Activated T-cell treated with anti-CD3 and anti-CD28 coated beads, Interleukin-2, amount 50 U/mL, for 24 hours (primary cell): ENCODE results near the gene ARAF.
A peak's percentile ranks its signal among the peaks of the same experiment; 100 is the strongest.
"Not testable (repeated sequence)": the region's sequence is repeated elsewhere in the genome, so short reads cannot be mapped to it uniquely, and the experiment has no call there.

Source experiments
- DNase-seq: peaks from one replicate; pipeline ENCODE4 v3.0.0-alpha.2; 2020
- H3K27ac Mint-ChIP-seq: 2 replicates; pipeline ENCODE4 v1.8.0; 2020; ENCODE audit warnings: mild to moderate bottlenecking, mixed read lengths
- H3K27me3 Mint-ChIP-seq: 2 replicates; pipeline ENCODE4 v1.8.0; 2020; ENCODE audit warnings: mixed read lengths
- H3K36me3 Mint-ChIP-seq: 2 replicates; pipeline ENCODE4 v1.8.0; 2020; ENCODE audit warnings: low read depth, mixed read lengths
- H3K4me1 Mint-ChIP-seq: 2 replicates; pipeline ENCODE4 v1.8.0; 2020; ENCODE audit warnings: low read depth, mixed read lengths
- H3K4me3 Mint-ChIP-seq: 2 replicates; pipeline ENCODE4 v1.8.0; 2020; ENCODE audit warnings: mild to moderate bottlenecking, moderate library complexity, mixed read lengths
- H3K9me3 Mint-ChIP-seq: 2 replicates; pipeline ENCODE4 v1.8.0; 2020; ENCODE audit warnings: mixed read lengths

Gene ARAF

DNA sequence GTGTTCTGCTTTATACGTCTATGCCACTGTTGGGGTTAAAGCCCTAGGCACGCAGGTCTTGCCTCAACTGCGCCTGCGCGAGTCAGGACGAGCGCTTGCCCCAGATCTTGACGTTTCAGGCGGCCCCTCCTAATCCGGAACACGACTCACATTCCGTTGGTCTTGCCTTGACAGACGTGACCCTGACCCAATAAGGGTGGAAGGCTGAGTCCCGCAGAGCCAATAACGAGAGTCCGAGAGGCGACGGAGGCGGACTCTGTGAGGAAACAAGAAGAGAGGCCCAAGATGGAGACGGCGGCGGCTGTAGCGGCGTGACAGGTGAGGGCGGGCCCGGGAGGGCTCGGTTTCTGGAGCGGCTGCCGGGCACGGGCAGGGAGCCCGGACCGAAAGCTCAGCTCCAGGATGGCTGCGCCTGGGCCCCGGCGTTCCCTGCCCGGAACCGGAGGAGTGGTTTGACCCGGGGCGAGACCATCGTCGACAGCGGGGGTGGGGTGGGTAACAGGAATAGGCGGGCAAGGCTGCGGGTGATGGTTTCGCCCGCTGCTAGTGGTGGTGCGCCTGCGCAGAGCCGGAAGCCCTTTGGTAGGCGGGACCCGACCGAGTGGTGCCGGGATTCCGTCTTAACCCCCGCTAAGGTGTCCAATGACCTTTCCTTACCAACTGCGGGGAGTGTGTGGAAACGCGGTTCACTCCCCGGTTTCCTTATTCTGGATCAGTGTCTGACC lies at the start of gene ARAF:
Gene ARAF (plus strand): TSS at position 272 of the 725 bp plus-strand sequence. CDS start 1,763 bp downstream, outside the sequence.
- DNase-seq = peak; percentile 92
- Mint-ChIP-seq H3K9me3 (no peaks in the 10 kb centered on the region), H3K36me3 (peaks cover 37% of the 10 kb centered on the region), H3K4me1 (peaks cover 48% of the 10 kb centered on the region), H3K4me3 (peak within 1 kb of the TSS; percentile 87), H3K27me3 (peaks cover 20% of the 10 kb centered on the region), H3K27ac (peak within 1 kb of the TSS; percentile 93)

DNA sequence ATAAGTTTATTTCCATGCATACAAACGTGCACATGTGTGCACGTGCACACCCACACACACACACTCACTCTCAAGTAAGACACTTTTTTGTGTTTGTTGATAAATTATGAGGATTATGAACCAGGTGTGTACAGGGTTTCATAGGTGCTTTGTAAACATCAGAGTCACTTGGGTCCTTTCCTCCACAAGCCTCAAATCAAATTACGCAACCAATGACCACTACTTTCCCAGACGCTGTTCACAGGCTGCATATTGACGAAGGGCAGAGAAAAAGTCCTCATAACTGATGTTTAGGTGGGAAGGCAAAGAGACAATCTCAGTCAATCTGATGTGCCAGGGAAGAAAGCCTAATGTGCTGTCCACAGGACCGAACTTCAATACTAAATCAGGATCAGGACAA lies 48.6 kb upstream of the ARAF start:
- H3K27me3 Mint-ChIP-seq = peaks cover 24% of the 10 kb centered on the region
- not testable (repeated sequence) for H3K36me3 Mint-ChIP-seq, DNase-seq, H3K4me3 Mint-ChIP-seq, H3K9me3 Mint-ChIP-seq, H3K27ac Mint-ChIP-seq
- H3K4me1 Mint-ChIP-seq = peaks cover 12% of the 10 kb centered on the region

DNA sequence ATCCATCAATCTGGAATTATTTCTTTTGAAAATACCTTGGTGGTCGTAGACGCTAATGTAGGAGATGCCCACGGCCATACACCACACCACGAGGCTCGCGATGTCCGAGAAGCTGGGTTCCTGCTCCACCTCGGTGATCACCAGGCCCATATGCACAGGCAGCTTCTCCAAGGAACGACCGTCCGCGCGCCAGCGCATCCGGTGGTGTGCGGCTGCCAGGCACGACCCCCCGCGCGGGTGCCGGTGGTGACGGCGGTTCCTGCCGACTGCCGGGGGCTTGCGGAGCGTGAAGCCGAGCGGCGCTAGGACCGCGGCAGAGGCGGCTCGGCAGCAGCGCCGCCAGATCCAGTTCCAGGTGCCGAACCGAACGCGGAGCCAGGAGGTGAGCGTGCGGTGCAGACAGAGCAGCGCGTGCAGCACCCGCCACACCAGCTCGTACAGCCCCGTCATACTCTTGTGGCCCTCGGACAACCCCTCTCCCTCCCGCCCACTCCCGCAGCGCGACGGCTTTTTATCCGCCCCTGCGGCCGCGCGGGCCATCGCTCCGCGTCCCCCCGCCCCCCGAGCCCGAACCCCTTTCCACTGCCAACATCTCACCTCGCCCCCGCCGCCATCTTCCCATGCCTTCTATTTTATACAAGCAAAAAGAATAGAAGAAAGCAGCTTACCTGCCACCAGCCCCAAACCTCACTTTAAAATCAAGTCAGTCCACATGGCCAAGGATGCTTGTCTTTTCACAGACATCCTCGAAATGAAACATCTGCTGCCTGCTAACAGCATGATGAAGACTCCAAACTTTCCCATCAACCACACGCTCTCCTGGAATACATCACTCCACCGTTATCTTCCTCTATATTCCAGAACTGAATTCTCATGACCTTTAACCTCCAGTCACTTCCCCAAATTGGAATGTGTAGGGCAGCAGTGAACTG lies 47.7 kb upstream of the ARAF start:
- not testable (repeated sequence) for H3K36me3 Mint-ChIP-seq, H3K9me3 Mint-ChIP-seq
- Mint-ChIP-seq H3K27ac (peak overlapping the region; percentile 8), H3K27me3 (peaks cover 28% of the 10 kb centered on the region), H3K4me1 (peaks cover 10% of the 10 kb centered on the region), H3K4me3 (peak overlapping the region; percentile 70)
- DNase-seq = peak; percentile 47

DNA sequence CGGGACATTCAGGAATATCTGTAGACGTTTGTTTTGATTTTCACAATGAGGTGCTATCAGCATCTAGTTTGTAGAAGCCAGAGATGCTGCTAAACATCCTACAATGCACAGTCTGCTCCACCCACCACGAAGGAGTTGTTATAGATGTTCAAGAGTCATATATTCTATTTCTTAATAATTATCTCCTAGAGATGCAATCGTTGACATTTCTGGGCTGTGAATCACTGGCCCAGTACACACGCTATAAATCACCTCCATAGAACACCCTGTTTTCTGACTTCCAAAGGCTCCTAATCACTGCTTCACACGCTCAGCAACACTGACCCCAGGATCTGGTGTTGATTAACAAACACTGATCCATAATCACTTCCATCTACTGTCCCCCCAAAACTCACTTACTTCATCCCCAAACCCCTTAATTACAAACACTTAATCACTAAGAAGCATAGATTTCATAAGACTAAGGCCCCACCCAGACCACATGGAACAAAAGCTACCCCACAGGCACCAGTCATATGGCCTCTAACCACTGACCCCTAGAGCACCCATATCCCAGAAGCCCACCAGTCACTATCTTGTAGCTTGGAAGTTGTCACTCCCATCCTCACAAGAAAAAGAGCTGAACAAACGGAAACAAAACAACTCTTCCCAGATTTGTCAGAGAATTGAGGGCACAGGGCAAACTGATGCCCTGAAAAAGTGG lies 46.3 kb upstream of the ARAF start:
- H3K36me3 Mint-ChIP-seq = no peaks in the 10 kb centered on the region
- H3K9me3 Mint-ChIP-seq = no peaks in the 10 kb centered on the region
- peaks cover 10% of the 10 kb centered on the region for H3K4me1 Mint-ChIP-seq
- H3K27me3 Mint-ChIP-seq = peaks cover 29% of the 10 kb centered on the region
- DNase-seq = no peak
- H3K4me3 Mint-ChIP-seq = no peak overlapping the region
- H3K27ac Mint-ChIP-seq = no peak overlapping the region

DNA sequence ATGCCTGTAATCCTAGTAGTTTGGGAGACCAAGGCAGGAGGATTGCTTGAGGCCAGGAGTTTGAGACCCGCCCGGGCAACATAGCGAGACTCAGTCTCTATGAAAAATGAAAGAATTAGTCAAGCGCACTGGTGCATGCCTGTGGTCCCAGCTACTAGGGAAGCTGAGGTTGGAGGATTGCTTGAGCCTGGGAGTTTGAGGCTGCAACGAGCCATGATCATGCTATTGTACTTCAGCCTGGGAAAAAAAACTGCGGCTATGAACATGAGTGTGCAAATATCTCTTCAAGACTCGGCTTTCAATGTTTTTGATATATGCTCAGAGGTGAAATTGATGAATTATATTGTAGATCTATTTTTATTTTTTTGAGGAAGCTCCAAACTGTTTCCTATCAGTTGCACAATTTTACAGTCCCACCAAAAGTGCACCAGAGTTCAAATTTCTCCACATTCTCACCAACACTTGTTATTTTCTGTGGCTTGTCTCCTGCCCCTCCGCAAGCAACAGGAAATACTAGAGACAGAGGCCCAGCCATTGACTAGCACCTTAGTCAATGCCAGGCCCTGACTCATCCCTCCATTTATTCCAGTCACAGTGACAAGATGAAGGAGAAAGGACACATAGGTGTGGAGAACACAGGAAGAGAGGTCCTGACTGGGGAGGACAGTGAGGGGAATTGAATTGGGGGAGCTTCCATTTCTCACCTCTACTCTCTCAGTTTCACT lies 44.9 kb upstream of the ARAF start:
- Mint-ChIP-seq H3K4me3 (no peak overlapping the region), H3K4me1 (peaks cover 10% of the 10 kb centered on the region), H3K36me3 (no peaks in the 10 kb centered on the region), H3K9me3 (no peaks in the 10 kb centered on the region), H3K27ac (no peak overlapping the region), H3K27me3 (peaks cover 31% of the 10 kb centered on the region)
- no peak for DNase-seq

DNA sequence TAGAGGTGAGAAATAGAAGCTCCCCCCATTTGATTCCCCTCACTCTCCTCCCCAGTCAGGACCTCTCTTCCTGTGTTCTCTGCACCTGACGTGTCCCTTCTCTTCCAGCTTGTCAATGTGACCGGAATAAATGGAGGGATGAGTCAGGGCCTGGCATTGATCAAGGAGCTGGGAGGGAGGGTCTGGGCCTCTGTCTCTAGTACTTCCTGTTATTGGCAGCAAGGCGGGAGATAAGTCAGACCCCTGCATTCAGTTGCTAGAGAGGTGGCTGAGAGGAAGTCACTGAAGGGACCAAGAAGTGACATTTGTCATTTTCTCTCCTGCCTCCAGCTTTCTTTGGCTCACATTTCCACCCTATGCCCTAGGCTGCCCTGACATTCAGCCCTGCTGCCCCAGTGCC lies 42.9 kb upstream of the ARAF start:
- Mint-ChIP-seq H3K4me1 (peaks cover 7% of the 10 kb centered on the region), H3K27me3 (peaks cover 27% of the 10 kb centered on the region), H3K36me3 (no peaks in the 10 kb centered on the region), H3K9me3 (no peaks in the 10 kb centered on the region), H3K4me3 (no peak overlapping the region), H3K27ac (no peak overlapping the region)
- DNase-seq = no peak

DNA sequence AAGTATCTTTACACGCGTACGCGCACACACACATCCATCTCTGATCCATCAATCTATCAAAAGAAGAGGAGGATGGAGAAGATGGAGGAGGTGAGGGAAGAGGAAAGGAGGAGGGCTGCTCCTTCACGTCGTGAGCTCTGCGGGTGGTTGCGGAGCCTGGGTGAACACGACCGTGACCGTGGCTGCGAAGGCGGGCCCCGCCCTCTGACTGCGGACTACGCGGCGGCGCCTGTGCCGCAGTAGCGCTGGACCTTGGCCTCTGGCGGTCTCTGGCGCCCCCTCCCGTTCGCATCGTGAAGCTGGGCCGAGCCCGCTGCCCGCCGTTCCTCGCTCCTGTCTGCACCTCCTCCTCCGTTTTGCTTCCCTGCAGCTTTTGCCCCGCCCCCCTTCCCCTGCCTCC lies 37.7 kb upstream of the ARAF start:
- no peaks in the 10 kb centered on the region for H3K9me3 Mint-ChIP-seq
- DNase-seq = peak; percentile 87
- H3K4me3 Mint-ChIP-seq = peak overlapping the region; percentile 64
- H3K4me1 Mint-ChIP-seq = peaks cover 4% of the 10 kb centered on the region
- H3K36me3 Mint-ChIP-seq = no peaks in the 10 kb centered on the region
- H3K27me3 Mint-ChIP-seq = peaks cover 20% of the 10 kb centered on the region
- no peak overlapping the region for H3K27ac Mint-ChIP-seq

DNA sequence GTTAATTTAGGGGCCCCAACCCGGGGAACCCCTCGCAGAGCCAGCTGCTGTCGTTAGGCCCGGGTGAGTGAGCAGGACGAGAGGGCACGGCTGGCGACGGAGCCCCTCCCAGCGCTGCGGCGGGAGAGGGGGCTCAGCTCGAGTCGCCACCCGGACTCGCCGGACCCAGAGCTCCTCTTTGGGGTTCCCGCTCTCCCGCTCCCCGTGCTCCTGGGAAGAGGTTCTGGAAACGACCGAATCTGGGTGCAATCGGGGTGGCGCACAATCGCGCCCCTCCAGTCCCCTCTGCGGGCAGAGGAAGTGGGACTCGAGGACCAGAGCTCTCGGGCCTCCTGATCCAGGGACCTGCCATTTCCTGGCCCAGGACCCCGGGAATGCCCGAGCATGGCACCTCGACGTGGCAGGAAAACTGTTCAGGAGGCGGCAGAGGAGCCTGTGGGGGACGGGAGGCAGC lies 37.3 kb upstream of the ARAF start:
- Mint-ChIP-seq H3K4me3 (peak overlapping the region; percentile 64), H3K9me3 (no peaks in the 10 kb centered on the region), H3K27ac (no peak overlapping the region), H3K4me1 (peaks cover 4% of the 10 kb centered on the region), H3K27me3 (peaks cover 19% of the 10 kb centered on the region), H3K36me3 (no peaks in the 10 kb centered on the region)
- no peak for DNase-seq

DNA sequence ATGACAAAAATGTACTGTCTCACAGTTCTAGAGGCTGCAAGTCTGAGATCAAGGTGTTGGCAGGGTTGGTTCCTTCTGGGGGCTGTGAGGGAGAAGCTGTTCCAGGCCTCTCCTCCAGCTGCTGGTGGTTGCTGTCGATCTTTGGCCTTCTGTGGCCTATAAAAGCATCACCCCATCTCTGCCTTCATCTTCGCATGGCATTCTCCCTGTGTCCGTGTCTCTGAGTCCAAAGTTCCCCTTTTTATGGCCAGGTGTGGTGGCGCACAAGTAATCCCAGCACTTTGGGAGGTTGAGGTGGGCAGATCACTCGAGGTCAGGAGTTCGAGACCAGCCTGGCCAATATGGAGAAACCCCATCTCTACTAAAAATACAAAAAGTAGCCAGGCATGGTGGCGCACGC lies 31.5 kb upstream of the ARAF start:
- H3K4me1 Mint-ChIP-seq = no peaks in the 10 kb centered on the region
- no peaks in the 10 kb centered on the region for H3K9me3 Mint-ChIP-seq
- no peak overlapping the region for H3K4me3 Mint-ChIP-seq
- no peak overlapping the region for H3K27ac Mint-ChIP-seq
- no peaks in the 10 kb centered on the region for H3K36me3 Mint-ChIP-seq
- peaks cover 24% of the 10 kb centered on the region for H3K27me3 Mint-ChIP-seq
- no peak for DNase-seq

DNA sequence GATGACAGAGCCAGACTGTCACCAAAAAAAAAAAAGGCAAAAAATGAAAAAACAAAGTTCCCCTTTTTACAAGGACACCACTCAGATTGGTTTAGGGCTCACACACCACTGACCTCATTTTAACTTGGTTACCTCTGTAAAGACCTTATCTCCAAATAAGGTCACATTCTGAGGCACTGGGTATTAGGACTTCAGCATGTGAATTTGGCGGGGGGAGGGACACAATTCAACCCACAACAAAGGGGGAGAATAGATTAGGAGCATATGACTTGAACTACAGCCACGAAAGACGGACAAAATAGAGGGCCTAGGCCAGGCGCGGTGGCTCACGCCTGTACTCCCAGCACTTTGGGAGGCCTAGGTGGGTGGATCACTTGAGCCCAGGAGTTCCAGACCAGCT lies 31.0 kb upstream of the ARAF start:
- Mint-ChIP-seq H3K27me3 (peaks cover 20% of the 10 kb centered on the region), H3K9me3 (no peaks in the 10 kb centered on the region), H3K4me1 (no peaks in the 10 kb centered on the region), H3K36me3 (no peaks in the 10 kb centered on the region), H3K4me3 (no peak overlapping the region), H3K27ac (no peak overlapping the region)
- DNase-seq = no peak

DNA sequence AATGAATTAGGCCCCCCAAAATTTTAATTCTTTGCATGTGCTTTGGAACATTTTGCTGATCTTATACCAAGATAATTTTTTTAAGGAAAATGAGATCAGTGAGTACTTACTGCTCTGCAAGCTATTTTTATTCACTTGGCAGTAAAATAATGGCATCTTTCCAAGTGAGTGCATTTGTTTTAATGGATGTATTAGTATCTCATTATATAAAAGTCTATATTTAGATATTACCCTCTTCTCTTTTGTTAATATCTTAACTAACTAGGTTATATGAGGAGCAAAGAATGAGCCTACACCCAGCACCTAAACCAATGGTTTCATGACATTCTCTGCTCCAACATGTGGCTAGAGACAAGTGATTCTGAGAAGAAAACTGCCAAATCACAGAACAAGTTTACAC lies 21.1 kb upstream of the ARAF start:
- Mint-ChIP-seq H3K27me3 (peaks cover 9% of the 10 kb centered on the region), H3K4me3 (no peak overlapping the region), H3K27ac (no peak overlapping the region), H3K9me3 (no peaks in the 10 kb centered on the region), H3K4me1 (peaks cover 4% of the 10 kb centered on the region), H3K36me3 (no peaks in the 10 kb centered on the region)
- DNase-seq = no peak

DNA sequence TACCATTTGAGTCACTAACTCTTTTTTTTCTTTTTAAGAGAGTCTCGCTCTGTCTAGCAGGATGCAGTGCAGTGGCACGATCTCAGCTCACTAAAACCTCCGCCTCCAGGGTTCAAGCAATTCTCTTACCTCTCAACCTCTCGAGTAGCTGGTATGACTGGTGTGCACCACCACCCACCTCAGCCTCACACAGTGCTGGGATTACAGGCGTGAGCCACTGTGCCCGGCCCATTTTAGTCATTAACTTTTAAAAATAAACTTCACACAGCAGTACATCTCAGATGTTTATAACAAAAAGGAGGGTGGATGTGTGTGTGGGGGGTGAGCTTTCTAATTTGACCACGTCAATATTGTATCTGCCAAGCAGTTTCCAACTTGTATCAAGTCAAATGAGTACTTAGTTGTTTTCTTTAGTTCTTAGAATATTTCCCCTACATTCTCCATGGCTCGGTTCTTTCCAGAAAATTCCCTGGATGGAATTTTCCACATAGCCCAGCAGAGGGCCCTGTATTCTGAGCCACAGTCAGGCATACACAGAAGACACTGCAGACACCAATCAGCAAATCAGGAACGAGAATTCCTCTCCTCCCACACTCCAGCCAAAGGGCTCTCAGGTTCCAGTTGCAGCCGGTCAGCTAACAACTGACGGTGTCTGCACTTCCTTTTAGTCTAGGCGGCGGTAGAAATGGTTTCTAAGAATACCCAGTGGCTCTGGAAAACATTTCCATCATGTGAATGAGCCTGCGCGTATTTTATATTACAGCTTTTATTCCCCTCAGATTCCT lies 20.1 kb upstream of the ARAF start:
- H3K27me3 Mint-ChIP-seq = peaks cover 9% of the 10 kb centered on the region
- no peak overlapping the region for H3K27ac Mint-ChIP-seq
- no peaks in the 10 kb centered on the region for H3K9me3 Mint-ChIP-seq
- DNase-seq = no peak
- no peak overlapping the region for H3K4me3 Mint-ChIP-seq
- no peaks in the 10 kb centered on the region for H3K36me3 Mint-ChIP-seq
- peaks cover 4% of the 10 kb centered on the region for H3K4me1 Mint-ChIP-seq

DNA sequence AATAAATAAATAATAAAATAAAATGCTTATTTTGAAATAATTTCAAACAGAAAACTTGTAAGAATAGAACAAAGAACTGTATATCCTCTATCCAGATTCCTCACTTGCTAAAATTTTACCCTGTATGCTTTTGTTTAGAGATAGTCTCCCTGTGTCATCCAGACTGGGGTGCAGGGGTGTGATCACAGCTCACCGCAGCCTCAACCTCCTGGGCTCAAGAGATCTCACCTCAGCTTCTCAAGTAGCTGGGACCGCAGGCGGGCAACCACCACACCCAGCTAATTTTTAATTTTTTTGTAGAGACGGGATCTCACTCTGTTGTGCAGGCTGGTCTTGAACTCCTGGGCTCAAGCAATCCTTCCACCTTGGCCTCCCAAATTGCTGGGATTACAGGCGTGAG lies 17.5 kb upstream of the ARAF start:
- H3K27me3 Mint-ChIP-seq = peaks cover 3% of the 10 kb centered on the region
- H3K27ac Mint-ChIP-seq = no peak overlapping the region
- no peak overlapping the region for H3K4me3 Mint-ChIP-seq
- DNase-seq = no peak
- no peaks in the 10 kb centered on the region for H3K36me3 Mint-ChIP-seq
- no peaks in the 10 kb centered on the region for H3K9me3 Mint-ChIP-seq
- H3K4me1 Mint-ChIP-seq = peaks cover 4% of the 10 kb centered on the region
